OCI-LY7 (cell line): ENCODE data around the gene SLC9C2.
"Not testable (repeated sequence)": the region's sequence is repeated elsewhere in the genome, so short reads cannot be mapped to it uniquely, and the experiment has no call there.

Experiments
- CTCF ChIP-seq: fragments of 200-600 bp; sonication (generic); conservative IDR thresholded peaks from 2 replicates; pipeline ENCODE4 v1.5.1; 2014; ENCODE audit warnings: mild to moderate bottlenecking, antibody characterized with exemption, low read length, moderate library complexity, mixed read lengths
- EZH2phosphoT487 ChIP-seq: fragments of 200-600 bp; sonication (generic); IDR thresholded peaks from 2 replicates; pipeline ENCODE4 v1.6.1; 2018; ENCODE audit warnings: low read depth, borderline replicate concordance, mild to moderate bottlenecking, mixed run types, antibody characterized with exemption, low read length, moderate library complexity, mixed read lengths

- not testable (repeated sequence) for TF ChIP-seq CTCF, EZH2phosphoT487
Observed at GRCh38 chr1:173613086-173613485, 10.2 kb upstream of the SLC9C2 start.
